WTC11 (cell line): Measurements from ENCODE around the gene GPD1L.

Source experiments
- ATF2 ChIP-seq: sonication (generic); formaldehyde crosslinking; IDR thresholded peaks from 2 replicates; pipeline ENCODE4 v1.8.1; 2022; ENCODE audit warnings: low read depth, missing genetic modification reagents, borderline replicate concordance
- CTCF ChIP-seq: fragments of 200-600 bp; IDR thresholded peaks from 2 replicates; pipeline ENCODE4 v1.8.0; 2022; ENCODE audit warnings: antibody characterized with exemption
- E2F5 ChIP-seq: sonication (generic); formaldehyde crosslinking; IDR thresholded peaks from 2 replicates; pipeline ENCODE4 v1.8.1; 2022; ENCODE audit warnings: mild to moderate bottlenecking, moderate library complexity, missing genetic modification reagents
- ZNF138 ChIP-seq: sonication (generic); formaldehyde crosslinking; conservative IDR thresholded peaks from 2 replicates; pipeline ENCODE4 v1.8.1; 2022; ENCODE audit warnings: mild to moderate bottlenecking, moderate library complexity, missing genetic modification reagents
- ZNF263 ChIP-seq: sonication (generic); formaldehyde crosslinking; IDR thresholded peaks from 2 replicates; pipeline ENCODE4 v1.8.1; 2022; ENCODE audit warnings: low read depth, mild to moderate bottlenecking, moderate library complexity, missing genetic modification reagents

- no peak for TF ChIP-seq CTCF
- TF ChIP-seq ATF2 = no peak
- TF ChIP-seq E2F5 (CRISPR knock-in tag) = no peak
- no peak for TF ChIP-seq ZNF138 (CRISPR knock-in tag)
- no peak for TF ChIP-seq ZNF263
These were observed 4.1 kb upstream of the GPD1L start for GRCh38 chr3:32102289-32102688.
